ENCODE measurements around the gene REC8. TPM values are rescaled to one million over a fixed set of nuclear protein-coding genes. Genes with fewer than 3 reads are reported as not detected.
A peak's percentile ranks its signal among the peaks of the same experiment; 100 is the strongest.

The REC8 gene
- total RNA-seq, 1 donor from 2014 or later = 35.3 TPM

DNA sequence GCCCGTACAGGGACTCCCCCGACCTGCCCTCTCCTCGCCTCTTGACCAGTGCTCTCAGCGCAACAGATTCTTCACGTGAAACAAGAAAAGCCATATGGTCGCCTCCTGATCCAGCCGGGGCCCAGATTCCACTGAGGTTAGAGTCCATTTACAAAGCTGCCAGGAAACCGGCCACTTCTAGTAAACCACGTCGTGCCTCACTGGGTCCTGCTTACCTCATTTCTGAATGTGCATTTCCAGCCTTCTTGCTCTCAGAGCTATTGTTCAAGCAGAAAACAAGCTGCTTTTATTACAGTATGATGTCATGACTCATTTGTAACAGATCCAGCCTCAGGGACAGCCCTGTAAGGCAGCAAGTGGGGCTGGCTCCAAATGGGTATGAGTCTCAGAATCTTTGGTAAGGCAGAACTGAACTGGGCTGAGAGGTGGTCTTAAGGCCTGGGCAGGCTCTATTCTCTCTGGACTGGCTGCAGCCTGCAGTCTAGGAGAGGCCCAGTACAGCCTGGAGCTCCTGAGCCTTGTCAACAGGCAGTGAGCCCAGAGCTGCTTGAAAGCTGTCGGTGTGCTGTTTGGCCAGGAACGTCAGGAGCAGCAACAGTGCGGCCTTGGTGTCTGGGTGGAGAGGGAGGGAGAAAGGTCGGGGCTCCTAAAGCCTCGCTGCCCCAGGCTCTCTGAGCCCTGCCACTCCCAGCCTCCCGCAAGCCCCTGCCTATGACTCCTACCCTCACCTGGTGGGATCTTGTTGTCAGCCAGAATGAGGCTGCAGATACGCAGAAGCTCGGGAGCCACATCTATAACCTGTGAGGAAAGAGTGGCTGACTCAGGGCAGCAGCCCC lies 8.3 kb downstream of the REC8 start:
- peak overlapping the region; percentile 71 for H3K27ac Mint-ChIP-seq
- CTCF ChIA-PET = interaction anchor here (2.3 kb wide), 1 partner anchor 19 kb away, joined by 6 read pairs; the partner anchor contains the start of gene IRF9
- TF ChIP-seq, protein P1, sequence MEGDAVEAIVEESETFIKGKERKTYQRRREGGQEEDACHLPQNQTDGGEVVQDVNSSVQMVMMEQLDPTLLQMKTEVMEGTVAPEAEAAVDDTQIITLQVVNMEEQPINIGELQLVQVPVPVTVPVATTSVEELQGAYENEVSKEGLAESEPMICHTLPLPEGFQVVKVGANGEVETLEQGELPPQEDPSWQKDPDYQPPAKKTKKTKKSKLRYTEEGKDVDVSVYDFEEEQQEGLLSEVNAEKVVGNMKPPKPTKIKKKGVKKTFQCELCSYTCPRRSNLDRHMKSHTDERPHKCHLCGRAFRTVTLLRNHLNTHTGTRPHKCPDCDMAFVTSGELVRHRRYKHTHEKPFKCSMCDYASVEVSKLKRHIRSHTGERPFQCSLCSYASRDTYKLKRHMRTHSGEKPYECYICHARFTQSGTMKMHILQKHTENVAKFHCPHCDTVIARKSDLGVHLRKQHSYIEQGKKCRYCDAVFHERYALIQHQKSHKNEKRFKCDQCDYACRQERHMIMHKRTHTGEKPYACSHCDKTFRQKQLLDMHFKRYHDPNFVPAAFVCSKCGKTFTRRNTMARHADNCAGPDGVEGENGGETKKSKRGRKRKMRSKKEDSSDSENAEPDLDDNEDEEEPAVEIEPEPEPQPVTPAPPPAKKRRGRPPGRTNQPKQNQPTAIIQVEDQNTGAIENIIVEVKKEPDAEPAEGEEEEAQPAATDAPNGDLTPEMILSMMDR (IDR thresholded peaks at IDR 0.05) = no peak
- no peaks in the 10 kb centered on the region for H3K27me3 Mint-ChIP-seq
- peaks cover 7% of the 10 kb centered on the region for H3K4me1 Mint-ChIP-seq
- POLR2A ChIA-PET = interaction anchor here (1.0 to 2.0 kb wide), 4 partner anchors 9 to 33 kb away, joined by 3 to 16 read pairs (median 8); partner anchors contain the start of genes CHMP4A, IPO4, IRF9 and TM9SF1
- H3K36me3 Mint-ChIP-seq (ENCODE audit: low read depth) = peaks cover 80% of the 10 kb centered on the region
- intact Hi-C loops (cut with micrococcal nuclease) = no loop called here
- no peaks in the 10 kb centered on the region for H3K9me3 Mint-ChIP-seq
- DNase-seq = no peak
- H3K4me3 Mint-ChIP-seq = no peak overlapping the region
- no peak for ATAC-seq (ENCODE audit: low read depth)

DNA sequence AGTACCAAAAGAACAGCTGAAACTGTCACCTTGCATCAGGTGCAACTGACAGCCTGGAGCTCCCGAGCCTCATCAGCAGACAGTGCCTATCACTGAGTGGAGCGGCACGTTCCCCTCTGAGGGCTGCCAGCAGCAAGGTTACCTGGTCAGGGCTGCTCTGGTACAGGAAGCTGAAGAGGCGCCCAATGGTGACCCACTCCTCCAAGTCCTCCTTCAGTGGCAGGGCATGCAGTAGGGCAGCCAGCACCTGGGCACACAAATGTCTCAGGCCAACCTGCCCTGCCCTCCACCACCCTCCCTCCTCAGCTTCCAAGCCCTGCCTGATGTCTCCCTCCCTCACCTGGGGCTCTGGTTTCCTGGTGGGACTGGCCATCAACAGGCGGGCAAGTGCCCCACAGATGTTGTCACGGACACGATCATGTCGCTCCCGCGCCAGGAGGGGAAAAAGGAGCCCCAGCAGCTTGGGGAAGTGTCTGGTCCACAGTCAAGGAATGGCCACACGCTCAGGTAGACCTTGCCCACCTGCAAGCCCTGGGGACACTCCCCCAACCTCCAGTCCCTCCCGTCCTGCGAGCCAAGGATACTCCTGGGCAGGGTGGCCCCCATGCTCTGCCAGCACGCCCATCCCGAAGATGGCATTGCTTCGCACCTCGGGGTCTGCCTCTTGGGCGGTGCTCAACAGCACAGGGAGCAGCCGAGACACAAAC lies 9.6 kb downstream of the REC8 start:
- H3K4me3 Mint-ChIP-seq = no peak overlapping the region
- no peak overlapping the region for H3K27ac Mint-ChIP-seq
- TF ChIP-seq, protein P1 (IDR thresholded peaks at IDR 0.05) = no peak
- CTCF ChIA-PET = interaction anchor here (2.3 kb wide), 1 partner anchor 21 kb away, joined by 6 read pairs; the partner anchor contains the start of gene IRF9
- H3K9me3 Mint-ChIP-seq = no peaks in the 10 kb centered on the region
- intact Hi-C loops (cut with micrococcal nuclease) = no loop called here
- POLR2A ChIA-PET = interaction anchor here (1.6 kb wide), 1 partner anchor 21 kb away, joined by 5 read pairs; the partner anchor contains the start of gene IRF9
- no peak for ATAC-seq (ENCODE audit: low read depth)
- peaks cover 90% of the 10 kb centered on the region for H3K36me3 Mint-ChIP-seq (ENCODE audit: low read depth)
- H3K27me3 Mint-ChIP-seq = no peaks in the 10 kb centered on the region
- DNase-seq = no peak
- H3K4me1 Mint-ChIP-seq = peaks cover 7% of the 10 kb centered on the region

DNA sequence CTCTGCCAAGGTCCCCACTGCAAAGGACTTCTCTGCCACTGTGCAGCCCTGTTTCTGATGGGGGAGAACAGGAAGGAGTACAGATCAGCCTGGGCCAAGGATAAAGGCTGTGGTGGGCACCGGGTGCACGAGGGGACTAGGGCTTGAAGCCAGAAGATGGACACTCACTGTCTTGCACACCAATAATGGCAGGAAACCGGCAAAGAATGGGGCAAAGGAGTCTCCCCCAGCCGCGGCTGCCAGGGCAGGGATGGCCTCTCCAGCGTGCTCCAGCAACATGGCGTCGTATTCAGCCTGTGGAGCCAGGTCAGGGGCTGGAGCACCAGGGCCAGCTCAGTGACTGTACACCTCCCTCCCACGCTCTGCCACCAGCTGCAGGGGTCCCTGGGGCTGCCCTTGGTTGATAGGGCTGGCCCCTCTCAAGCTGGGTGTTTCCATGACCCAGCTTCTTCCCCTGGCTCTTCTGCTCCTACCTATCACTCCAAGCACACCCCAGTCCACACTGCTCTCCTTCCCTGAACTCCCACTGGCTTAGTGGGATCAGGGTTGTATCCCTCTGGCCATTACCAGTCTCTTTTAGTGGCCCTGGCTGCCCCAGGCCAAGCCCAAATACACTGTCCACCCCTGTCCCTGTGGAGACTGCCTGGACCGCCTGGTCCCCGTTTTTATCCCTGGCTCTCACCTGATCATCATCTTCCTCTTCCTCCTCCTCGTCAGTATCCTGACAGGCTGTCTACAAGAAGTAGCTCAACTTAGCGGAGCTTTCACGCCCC lies 10.4 kb downstream of the REC8 start:
- ATAC-seq (ENCODE audit: low read depth) = no peak
- H3K27me3 Mint-ChIP-seq = no peaks in the 10 kb centered on the region
- CTCF ChIA-PET = no interaction called here

DNA sequence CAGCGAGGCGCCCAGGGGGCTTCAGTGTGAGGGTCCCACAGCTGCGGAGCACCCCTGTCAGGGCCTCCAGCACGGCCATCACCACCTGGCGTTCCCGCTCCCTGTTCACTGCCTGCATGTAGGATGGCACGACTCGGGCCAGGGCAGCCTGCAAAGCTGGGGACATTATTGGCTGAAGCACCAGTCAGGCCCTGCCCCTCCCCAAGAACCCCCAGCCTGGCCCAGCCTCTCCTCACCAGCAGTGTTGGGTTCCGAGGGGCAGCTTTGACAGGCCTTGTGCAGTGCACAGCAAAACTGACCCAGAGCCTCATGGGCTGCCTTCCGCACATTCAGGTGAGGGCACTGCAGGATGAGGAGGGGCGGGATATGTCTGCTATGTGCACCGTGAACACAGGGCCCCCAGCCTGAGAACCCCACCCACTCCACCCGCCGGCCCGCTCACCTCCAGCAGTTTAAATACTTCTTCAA lies 11.2 kb downstream of the REC8 start:
- peaks cover 82% of the 10 kb centered on the region for H3K36me3 Mint-ChIP-seq (ENCODE audit: low read depth)
- no peak overlapping the region for H3K27ac Mint-ChIP-seq
- intact Hi-C loops (cut with micrococcal nuclease) = no loop called here
- ChIA-PET CTCF (no interaction called here), POLR2A (interaction anchor here (1.2 to 1.6 kb wide), 2 partner anchors 11 to 22 kb away, joined by 3 to 5 read pairs; partner anchors contain the start of genes IRF9 and REC8)
- peaks cover 18% of the 10 kb centered on the region for H3K4me1 Mint-ChIP-seq
- H3K4me3 Mint-ChIP-seq = no peak overlapping the region
- DNase-seq (no peak), ATAC-seq (ENCODE audit: low read depth) (no peak)
- TF ChIP-seq, protein P1 (IDR thresholded peaks at IDR 0.05) = no peak
- H3K27me3 Mint-ChIP-seq = no peaks in the 10 kb centered on the region
- no peaks in the 10 kb centered on the region for H3K9me3 Mint-ChIP-seq

More for the DNA sequence above, 10.4 kb downstream of the REC8 start:
- no peaks in the 10 kb centered on the region for H3K9me3 Mint-ChIP-seq
- peak overlapping the region; percentile 4 for H3K27ac Mint-ChIP-seq
- intact Hi-C loops (cut with micrococcal nuclease) = no loop called here
- H3K4me1 Mint-ChIP-seq = peaks cover 12% of the 10 kb centered on the region
- peaks cover 88% of the 10 kb centered on the region for H3K36me3 Mint-ChIP-seq (ENCODE audit: low read depth)
- no peak for DNase-seq
- no peak overlapping the region for H3K4me3 Mint-ChIP-seq
- POLR2A ChIA-PET = interaction anchor here (1.2 to 1.6 kb wide), 2 partner anchors 10 to 21 kb away, joined by 3 to 5 read pairs; partner anchors contain the start of genes IRF9 and REC8
- TF ChIP-seq, protein P1 (IDR thresholded peaks at IDR 0.05) = no peak

Measured in activated B cell treated with CpG ODN at 0.5 μM for 24 hours (primary cell).